Liver (tissue), 9 donors: ENCODE results near the gene MLKL. TPM values are rescaled to one million over a fixed set of nuclear protein-coding genes. Genes with fewer than 3 reads are reported as not detected.

Source experiments
- DNase-seq: peaks from one replicate; pipeline ENCODE4 v3.0.0-alpha.2; 2017; ENCODE audit warnings: low spot score
- H3K27ac ChIP-seq, 2 donors: one replicate each; pipeline ENCODE4 v1.7.0; 2013; ENCODE audit warnings: inconsistent platforms in 2 of 2, low read length in 2 of 2, control low read depth in 1 of 2, low read depth in 1 of 2, mild to moderate bottlenecking in 1 of 2
- H3K27me3 ChIP-seq, 4 donors: one replicate each; pipeline versions ENCODE4 v1.6.1 to v1.7.0; 2013; ENCODE audit warnings: low read length in 3 of 4, inconsistent platforms in 1 of 4, mild to moderate bottlenecking in 1 of 4, moderate library complexity in 1 of 4; ENCODE audit not compliant: control insufficient read depth in 4 of 4, insufficient read depth in 4 of 4
- H3K36me3 ChIP-seq, 4 donors: one replicate each; pipeline versions ENCODE4 v1.6.1 to v1.7.0; 2013; ENCODE audit warnings: low read length in 3 of 4, mild to moderate bottlenecking in 3 of 4, low read depth in 1 of 4, moderate library complexity in 1 of 4; ENCODE audit not compliant: control insufficient read depth in 4 of 4, insufficient read depth in 3 of 4
- H3K4me1 ChIP-seq, 4 donors: one replicate each; pipeline versions ENCODE4 v1.6.1 to v1.7.0; 2013; ENCODE audit warnings: low read length in 3 of 4, mild to moderate bottlenecking in 3 of 4, moderate library complexity in 1 of 4; ENCODE audit not compliant: control insufficient read depth in 4 of 4, insufficient read depth in 4 of 4
- H3K4me3 ChIP-seq, 3 donors: one replicate each; pipeline versions ENCODE4 v1.6.1 to v1.7.0; 2013; ENCODE audit warnings: low read length in 3 of 3, control low read depth in 1 of 3, low read depth in 1 of 3, mild to moderate bottlenecking in 1 of 3
- H3K9ac ChIP-seq, 2 donors: one replicate each; pipeline ENCODE4 v1.7.0; 2013; ENCODE audit warnings: low read length in 2 of 2, mild to moderate bottlenecking in 2 of 2, moderate library complexity in 2 of 2, control low read depth in 1 of 2, low read depth in 1 of 2
- H3K9me3 ChIP-seq, 4 donors: one replicate each; pipeline versions ENCODE4 v1.6.1 to v1.7.0; 2013; ENCODE audit warnings: low read length in 3 of 4; ENCODE audit not compliant: control insufficient read depth in 4 of 4
- FOXA1 ChIP-seq: IDR thresholded peaks from 2 replicates; pipeline ENCODE4 v1.6.1; 2016; ENCODE audit warnings: antibody characterized with exemption
- FOXA2 ChIP-seq: IDR thresholded peaks from 2 replicates; pipeline ENCODE4 v1.6.1; 2016; ENCODE audit warnings: antibody characterized with exemption
- GABPA ChIP-seq, 2 donors: IDR thresholded peaks in 1 of 2; conservative IDR thresholded peaks in 1 of 2; 2 replicates each; pipeline ENCODE4 v1.6.1; 2016; ENCODE audit warnings: antibody characterized with exemption in 2 of 2, mild to moderate bottlenecking in 1 of 2, moderate library complexity in 1 of 2
- HNF4A ChIP-seq, 2 donors: conservative IDR thresholded peaks; 2 replicates each; pipeline ENCODE4 v1.6.1; 2016; ENCODE audit warnings: antibody characterized with exemption in 2 of 2, mild to moderate bottlenecking in 2 of 2
- HNF4G ChIP-seq: IDR thresholded peaks from 2 replicates; pipeline ENCODE4 v1.6.1; 2016; ENCODE audit warnings: antibody characterized with exemption
- JUND ChIP-seq, 2 donors: IDR thresholded peaks; 2 replicates each; pipeline ENCODE4 v1.6.1; 2016; ENCODE audit warnings: antibody characterized with exemption in 2 of 2
- RAD21 ChIP-seq, 2 donors: IDR thresholded peaks; 2 replicates each; pipeline ENCODE4 v1.6.1; 2016; ENCODE audit warnings: antibody characterized with exemption in 2 of 2, mild to moderate bottlenecking in 2 of 2
- TAF1 ChIP-seq: conservative IDR thresholded peaks from 2 replicates; pipeline ENCODE4 v1.6.1; 2016; ENCODE audit warnings: antibody characterized with exemption, mild to moderate bottlenecking
- YY1 ChIP-seq: IDR thresholded peaks from 2 replicates; pipeline ENCODE4 v1.6.1; 2016; ENCODE audit warnings: antibody characterized with exemption, mild to moderate bottlenecking
- WGBS: extraction: QIAGEN DNeasy Blood & Tissue Kit; methylation state at CpG from one replicate; pipeline ENCODE4 v1.1.7; 2013; 5-methylcytosine and 5-hydroxymethylcytosine counted together
- polyA plus RNA-seq, 2 donors: library from polyadenylated mRNA; stranded (reverse) in 1 of 2; unstranded in 1 of 2; fragments of 200-250 nt in 1 of 2; fragments of >200 nt in 1 of 2; fragmentation: Nextera tagmentation in 1 of 2; extraction: Ambion mirVana in 1 of 2; gene quantifications; one replicate each; pipeline versions ENCODE4 v1.2.1 to v1.2.3, GENCODE V29; 2013 to 2015
- total RNA-seq, 2 donors: library from RNA; depleted of rRNA; stranded (reverse); fragments of >200 nt; gene quantifications; one replicate each; pipeline ENCODE4 v1.2.3, GENCODE V29; 2014
- TF ChIP-seq, protein P1 (sequence below): IDR thresholded peaks from 2 replicates; pipeline ENCODE4 v1.6.1; 2016; ENCODE audit warnings: antibody characterized with exemption
- TF ChIP-seq, protein P2 (sequence below): IDR thresholded peaks from 2 replicates; pipeline ENCODE4 v1.6.1; 2016; ENCODE audit warnings: antibody characterized with exemption
- TF ChIP-seq, protein P3 (sequence below): fragments of 150-350 bp; IDR thresholded peaks from 2 replicates; pipeline ENCODE4 v1.5.1; 2017; ENCODE audit warnings: improper control_type of control experiment, low read depth, low read length; ENCODE audit not compliant: missing input control
- TF ChIP-seq, protein P4 (sequence below): IDR thresholded peaks from 2 replicates; pipeline ENCODE4 v1.6.1; 2016; ENCODE audit warnings: antibody characterized with exemption, mild to moderate bottlenecking
- donor health status: healthy.
- donor health status: healthy.
- donor health status: healthy.
- donor health status: healthy.
- donor health status: healthy.

MLKL gene
- total and polyA plus RNA-seq, 4 donors = 2.5 to 7.6 (median 3.6) TPM

DNA sequence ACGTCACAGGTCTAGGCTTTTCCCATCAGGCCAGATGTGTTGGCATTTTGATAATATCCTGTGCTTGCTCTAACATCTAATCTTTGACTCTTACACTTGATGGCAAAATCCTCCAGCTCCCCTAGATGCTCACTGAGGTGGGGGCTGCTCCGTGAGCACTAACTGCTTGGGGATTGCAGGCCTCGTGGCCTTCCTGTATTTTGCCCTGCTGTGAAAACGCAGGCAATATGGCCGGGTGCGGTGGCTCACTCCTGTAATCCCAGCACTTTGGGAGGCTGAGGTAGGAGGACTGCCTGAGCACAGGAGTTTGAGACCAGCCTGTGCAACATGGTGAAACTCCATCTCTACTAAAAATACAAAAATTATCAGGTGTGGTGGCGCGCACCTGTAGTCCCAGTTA is 9.7 kb upstream of the MLKL start:
- no peak for TF ChIP-seq HNF4A (conservative IDR thresholded peaks at IDR 0.05)
- TF ChIP-seq, protein P1, sequence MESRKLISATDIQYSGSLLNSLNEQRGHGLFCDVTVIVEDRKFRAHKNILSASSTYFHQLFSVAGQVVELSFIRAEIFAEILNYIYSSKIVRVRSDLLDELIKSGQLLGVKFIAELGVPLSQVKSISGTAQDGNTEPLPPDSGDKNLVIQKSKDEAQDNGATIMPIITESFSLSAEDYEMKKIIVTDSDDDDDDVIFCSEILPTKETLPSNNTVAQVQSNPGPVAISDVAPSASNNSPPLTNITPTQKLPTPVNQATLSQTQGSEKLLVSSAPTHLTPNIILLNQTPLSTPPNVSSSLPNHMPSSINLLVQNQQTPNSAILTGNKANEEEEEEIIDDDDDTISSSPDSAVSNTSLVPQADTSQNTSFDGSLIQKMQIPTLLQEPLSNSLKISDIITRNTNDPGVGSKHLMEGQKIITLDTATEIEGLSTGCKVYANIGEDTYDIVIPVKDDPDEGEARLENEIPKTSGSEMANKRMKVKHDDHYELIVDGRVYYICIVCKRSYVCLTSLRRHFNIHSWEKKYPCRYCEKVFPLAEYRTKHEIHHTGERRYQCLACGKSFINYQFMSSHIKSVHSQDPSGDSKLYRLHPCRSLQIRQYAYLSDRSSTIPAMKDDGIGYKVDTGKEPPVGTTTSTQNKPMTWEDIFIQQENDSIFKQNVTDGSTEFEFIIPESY = no peak
- TF ChIP-seq JUND (IDR thresholded peaks at IDR 0.05) = no peak
- TF ChIP-seq, protein P2, sequence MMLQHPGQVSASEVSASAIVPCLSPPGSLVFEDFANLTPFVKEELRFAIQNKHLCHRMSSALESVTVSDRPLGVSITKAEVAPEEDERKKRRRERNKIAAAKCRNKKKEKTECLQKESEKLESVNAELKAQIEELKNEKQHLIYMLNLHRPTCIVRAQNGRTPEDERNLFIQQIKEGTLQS = no peak
- TF ChIP-seq RAD21 (IDR thresholded peaks at IDR 0.05) = no peak
- no peak for TF ChIP-seq GABPA (IDR thresholded peaks at IDR 0.05 in 1 of 2, conservative IDR thresholded peaks at IDR 0.05 in 1 of 2)
- TF ChIP-seq FOXA1 = no peak
- TF ChIP-seq HNF4G = no peak
- no peak for TF ChIP-seq FOXA2
- Histone ChIP-seq H3K4me3 (no peak overlapping the region), H3K27ac (no peak overlapping the region), H3K4me1 (no peaks in the 10 kb centered on the region), H3K36me3 (no peaks in the 10 kb centered on the region), H3K9me3 (no peaks in the 10 kb centered on the region), H3K9ac (no peak overlapping the region), H3K27me3 (no peaks in the 10 kb centered on the region)
- DNase-seq = no peak
- WGBS = 92% methylated on average over 8 of the region's 8 CpGs

DNA sequence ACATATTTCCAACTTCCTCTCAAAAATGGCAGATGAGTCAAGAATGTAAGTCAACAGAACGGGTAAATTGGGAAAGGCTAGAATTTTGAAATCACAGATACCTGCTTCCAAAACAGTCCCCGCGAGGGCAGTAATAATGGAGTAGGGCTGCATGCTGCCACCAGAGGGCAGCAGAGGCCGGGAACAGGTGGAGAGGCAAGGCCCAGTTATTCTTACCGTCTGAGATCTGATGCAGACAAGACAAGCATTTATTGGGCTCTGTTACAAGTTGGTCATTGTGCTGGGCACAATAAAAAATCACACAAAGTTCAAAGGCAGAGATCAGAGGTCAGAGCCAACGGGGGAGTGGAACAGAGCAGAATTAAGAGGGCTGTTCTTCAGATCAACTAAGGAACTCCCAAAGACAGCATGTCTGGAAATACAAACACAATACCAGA is 8.8 kb upstream of the MLKL start:
- Histone ChIP-seq H3K9me3 (no peaks in the 10 kb centered on the region), H3K4me3 (no peak overlapping the region), H3K4me1 (no peaks in the 10 kb centered on the region), H3K9ac (no peak overlapping the region), H3K27me3 (no peaks in the 10 kb centered on the region), H3K36me3 (no peaks in the 10 kb centered on the region), H3K27ac (peak overlapping the region in 1 of 2 donors; percentile 70)
- WGBS = under 1% methylated on average over 6 of the region's 6 CpGs
- TF ChIP-seq, protein P3, sequence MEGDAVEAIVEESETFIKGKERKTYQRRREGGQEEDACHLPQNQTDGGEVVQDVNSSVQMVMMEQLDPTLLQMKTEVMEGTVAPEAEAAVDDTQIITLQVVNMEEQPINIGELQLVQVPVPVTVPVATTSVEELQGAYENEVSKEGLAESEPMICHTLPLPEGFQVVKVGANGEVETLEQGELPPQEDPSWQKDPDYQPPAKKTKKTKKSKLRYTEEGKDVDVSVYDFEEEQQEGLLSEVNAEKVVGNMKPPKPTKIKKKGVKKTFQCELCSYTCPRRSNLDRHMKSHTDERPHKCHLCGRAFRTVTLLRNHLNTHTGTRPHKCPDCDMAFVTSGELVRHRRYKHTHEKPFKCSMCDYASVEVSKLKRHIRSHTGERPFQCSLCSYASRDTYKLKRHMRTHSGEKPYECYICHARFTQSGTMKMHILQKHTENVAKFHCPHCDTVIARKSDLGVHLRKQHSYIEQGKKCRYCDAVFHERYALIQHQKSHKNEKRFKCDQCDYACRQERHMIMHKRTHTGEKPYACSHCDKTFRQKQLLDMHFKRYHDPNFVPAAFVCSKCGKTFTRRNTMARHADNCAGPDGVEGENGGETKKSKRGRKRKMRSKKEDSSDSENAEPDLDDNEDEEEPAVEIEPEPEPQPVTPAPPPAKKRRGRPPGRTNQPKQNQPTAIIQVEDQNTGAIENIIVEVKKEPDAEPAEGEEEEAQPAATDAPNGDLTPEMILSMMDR = peak; percentile 98
- no peak for TF ChIP-seq TAF1
- peak; percentile 97 to 98 for TF ChIP-seq RAD21 (IDR thresholded peaks at IDR 0.05)
- TF ChIP-seq, protein P4, sequence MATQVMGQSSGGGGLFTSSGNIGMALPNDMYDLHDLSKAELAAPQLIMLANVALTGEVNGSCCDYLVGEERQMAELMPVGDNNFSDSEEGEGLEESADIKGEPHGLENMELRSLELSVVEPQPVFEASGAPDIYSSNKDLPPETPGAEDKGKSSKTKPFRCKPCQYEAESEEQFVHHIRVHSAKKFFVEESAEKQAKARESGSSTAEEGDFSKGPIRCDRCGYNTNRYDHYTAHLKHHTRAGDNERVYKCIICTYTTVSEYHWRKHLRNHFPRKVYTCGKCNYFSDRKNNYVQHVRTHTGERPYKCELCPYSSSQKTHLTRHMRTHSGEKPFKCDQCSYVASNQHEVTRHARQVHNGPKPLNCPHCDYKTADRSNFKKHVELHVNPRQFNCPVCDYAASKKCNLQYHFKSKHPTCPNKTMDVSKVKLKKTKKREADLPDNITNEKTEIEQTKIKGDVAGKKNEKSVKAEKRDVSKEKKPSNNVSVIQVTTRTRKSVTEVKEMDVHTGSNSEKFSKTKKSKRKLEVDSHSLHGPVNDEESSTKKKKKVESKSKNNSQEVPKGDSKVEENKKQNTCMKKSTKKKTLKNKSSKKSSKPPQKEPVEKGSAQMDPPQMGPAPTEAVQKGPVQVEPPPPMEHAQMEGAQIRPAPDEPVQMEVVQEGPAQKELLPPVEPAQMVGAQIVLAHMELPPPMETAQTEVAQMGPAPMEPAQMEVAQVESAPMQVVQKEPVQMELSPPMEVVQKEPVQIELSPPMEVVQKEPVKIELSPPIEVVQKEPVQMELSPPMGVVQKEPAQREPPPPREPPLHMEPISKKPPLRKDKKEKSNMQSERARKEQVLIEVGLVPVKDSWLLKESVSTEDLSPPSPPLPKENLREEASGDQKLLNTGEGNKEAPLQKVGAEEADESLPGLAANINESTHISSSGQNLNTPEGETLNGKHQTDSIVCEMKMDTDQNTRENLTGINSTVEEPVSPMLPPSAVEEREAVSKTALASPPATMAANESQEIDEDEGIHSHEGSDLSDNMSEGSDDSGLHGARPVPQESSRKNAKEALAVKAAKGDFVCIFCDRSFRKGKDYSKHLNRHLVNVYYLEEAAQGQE = no peak
- TF ChIP-seq YY1 = peak; percentile 76
- TF ChIP-seq, protein P2 = peak; percentile 36
- DNase-seq = peak; percentile 81
